Uterus (tissue), 2 donors: Measurements from ENCODE around the gene C1orf21.

Experiments used
- CTCF ChIP-seq, 4 experiments: fragments of 200-600 bp in 2 of 4; fragments of 450-650 bp in 2 of 4; sonication (generic) in 2 of 4; IDR thresholded peaks; one replicate each; pipeline ENCODE4 v1.5.1; 2016 to 2019; ENCODE audit warnings: antibody characterized with exemption in 4 of 4, mild to moderate bottlenecking in 2 of 4, moderate library complexity in 1 of 4
- POLR2A ChIP-seq, 2 donors: fragments of 450-650 bp; IDR thresholded peaks; one replicate each; pipeline ENCODE4 v1.6.1; 2016; ENCODE audit warnings: antibody characterized with exemption in 2 of 2, mild to moderate bottlenecking in 1 of 2, moderate library complexity in 1 of 2

DNA sequence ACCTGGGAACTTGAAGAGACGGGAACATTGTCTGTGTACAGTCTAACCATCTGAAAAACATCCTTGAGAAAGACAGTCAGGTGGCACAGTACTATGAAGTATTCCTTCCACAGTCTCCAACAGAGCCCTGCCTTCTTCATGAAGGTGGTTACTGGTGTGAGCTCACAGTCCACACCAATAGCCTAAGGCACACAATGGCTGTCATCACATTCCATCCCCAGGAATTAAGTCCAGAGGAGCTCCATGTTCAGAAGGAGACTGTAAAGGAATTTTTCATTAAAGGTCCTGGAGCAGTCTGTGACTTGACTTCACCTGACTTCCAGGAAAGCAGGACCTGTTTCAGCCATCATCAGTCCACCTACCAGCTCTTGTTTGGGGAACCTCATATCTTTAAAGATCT lies 180.2 kb downstream of the C1orf21 start:
- no peak for TF ChIP-seq CTCF (IDR thresholded peaks at IDR 0.05)
- TF ChIP-seq POLR2A (IDR thresholded peaks at IDR 0.05): no peak
